Mesenchymal stem cell (in vitro differentiated cells and primary cell): ENCODE results near the gene TRAPPC2L.

Experiments
- DNase-seq: peaks from one replicate; pipeline ENCODE4 v3.0.0-alpha.2; 2013
- H2AFZ ChIP-seq: one replicate; pipeline ENCODE4 v1.6.1; 2013; ENCODE audit warnings: low read depth, mild to moderate bottlenecking, control low read depth, inconsistent platforms, low read length, moderate library complexity
- H2AK5ac ChIP-seq: 2 replicates; pipeline ENCODE4 v1.6.1; 2013; ENCODE audit warnings: low read length, moderate library complexity, mild to moderate bottlenecking, inconsistent platforms; ENCODE audit not compliant: severe bottlenecking
- H2BK120ac ChIP-seq: one replicate; pipeline ENCODE4 v1.6.1; 2013; ENCODE audit warnings: low read depth, mild to moderate bottlenecking, inconsistent platforms, low read length, moderate library complexity
- H2BK12ac ChIP-seq, 2 experiments: one replicate each; pipeline ENCODE4 v1.6.1; 2013; ENCODE audit warnings: inconsistent platforms in 2 of 2, low read length in 2 of 2, mild to moderate bottlenecking in 2 of 2, moderate library complexity in 2 of 2, control low read depth in 1 of 2
- H2BK15ac ChIP-seq: one replicate; pipeline ENCODE4 v1.6.1; 2013; ENCODE audit warnings: mild to moderate bottlenecking, low read depth, inconsistent platforms; ENCODE audit not compliant: poor library complexity, severe bottlenecking
- H2BK5ac ChIP-seq: 2 replicates; pipeline ENCODE4 v1.6.1; 2013; ENCODE audit warnings: low read depth, mild to moderate bottlenecking, low read length, control low read depth, inconsistent platforms; ENCODE audit not compliant: poor library complexity, severe bottlenecking
- H3K14ac ChIP-seq, 2 experiments: one replicate each; pipeline ENCODE4 v1.6.1; 2013; ENCODE audit warnings: inconsistent platforms in 2 of 2, low read length in 2 of 2, control low read depth in 1 of 2, mild to moderate bottlenecking in 1 of 2, moderate library complexity in 1 of 2
- H3K18ac ChIP-seq, 2 experiments: one replicate each; pipeline ENCODE4 v1.6.1; 2013; ENCODE audit warnings: inconsistent platforms in 2 of 2, low read length in 2 of 2, control low read depth in 1 of 2, low read depth in 1 of 2, mild to moderate bottlenecking in 1 of 2
- H3K23ac ChIP-seq, 2 experiments: one replicate each; pipeline ENCODE4 v1.6.1; 2013; ENCODE audit warnings: inconsistent platforms in 2 of 2, low read length in 2 of 2, mild to moderate bottlenecking in 2 of 2, moderate library complexity in 2 of 2, control low read depth in 1 of 2
- H3K27ac ChIP-seq: 2 replicates; pipeline ENCODE4 v1.5.1; 2013; ENCODE audit warnings: mild to moderate bottlenecking, moderate library complexity, low read length, control low read depth, inconsistent platforms; ENCODE audit not compliant: poor library complexity, severe bottlenecking
- H3K27me3 ChIP-seq, 2 experiments: 2 replicates each; pipeline versions ENCODE4 v1.6.1 to v1.7.0; 2013; ENCODE audit warnings: low read length in 2 of 2, mild to moderate bottlenecking in 2 of 2, moderate library complexity in 2 of 2, control low read depth in 1 of 2, inconsistent platforms in 1 of 2; ENCODE audit not compliant: control insufficient read depth in 1 of 2, insufficient read depth in 1 of 2
- H3K36me3 ChIP-seq, 2 experiments: 2 replicates each; pipeline versions ENCODE4 v1.6.1 to v1.7.0; 2013; ENCODE audit warnings: low read length in 2 of 2, control low read depth in 1 of 2, inconsistent platforms in 1 of 2, low read depth in 1 of 2, mild to moderate bottlenecking in 1 of 2; ENCODE audit not compliant: insufficient read depth in 2 of 2, control insufficient read depth in 1 of 2
- H3K4ac ChIP-seq, 2 experiments: one replicate each; pipeline ENCODE4 v1.6.1; 2013; ENCODE audit warnings: inconsistent platforms in 2 of 2, low read length in 2 of 2, mild to moderate bottlenecking in 2 of 2, moderate library complexity in 2 of 2, control low read depth in 1 of 2, low read depth in 1 of 2
- H3K4me1 ChIP-seq: 2 replicates; pipeline ENCODE4 v1.6.1; 2013; ENCODE audit warnings: low read depth, low read length, control low read depth; ENCODE audit not compliant: control insufficient read depth, insufficient read depth
- H3K4me2 ChIP-seq: 2 replicates; pipeline ENCODE4 v1.6.1; 2013; ENCODE audit warnings: low read length, mild to moderate bottlenecking, inconsistent platforms; ENCODE audit not compliant: poor library complexity, severe bottlenecking
- H3K4me3 ChIP-seq, 2 experiments: 2 replicates each; pipeline versions ENCODE4 v1.5.1 to v1.7.0; 2013; ENCODE audit warnings: low read length in 2 of 2, mild to moderate bottlenecking in 2 of 2, control low read depth in 1 of 2, low read depth in 1 of 2; ENCODE audit not compliant: insufficient read depth in 1 of 2
- H3K79me1 ChIP-seq: replicated peaks from 2 replicates; pipeline ENCODE4 v1.6.1; 2013; ENCODE audit warnings: mild to moderate bottlenecking, control low read depth, low read length, inconsistent platforms; ENCODE audit not compliant: poor library complexity, severe bottlenecking
- H3K9ac ChIP-seq: 2 replicates; pipeline ENCODE4 v1.7.0; 2013; ENCODE audit warnings: mild to moderate bottlenecking, low read length, moderate library complexity
- H3K9me3 ChIP-seq: 2 replicates; pipeline ENCODE4 v1.7.0; 2013; ENCODE audit warnings: mild to moderate bottlenecking, low read length; ENCODE audit not compliant: control insufficient read depth
- H4K8ac ChIP-seq: one replicate; pipeline ENCODE4 v1.6.1; 2013; ENCODE audit warnings: inconsistent platforms, mild to moderate bottlenecking, low read length, moderate library complexity
- H4K91ac ChIP-seq: one replicate; pipeline ENCODE4 v1.6.1; 2013; ENCODE audit warnings: mild to moderate bottlenecking, low read length, inconsistent platforms
- WGBS: methylation state at CpG from one replicate; pipeline ENCODE4 v1.1.7; 2013; ENCODE audit warnings: mixed read lengths; 5-methylcytosine and 5-hydroxymethylcytosine counted together

Gene TRAPPC2L

GRCh38 chr16:88896238-88897070 is 39.5 kb downstream of the TRAPPC2L start:
- H2BK120ac ChIP-seq: no peak overlapping the region
- no peaks in the 10 kb centered on the region for H3K36me3 ChIP-seq
- no peaks in the 10 kb centered on the region for H3K79me1 ChIP-seq
- peaks cover 17 to 29% of the 10 kb centered on the region in 2 experiments for H3K27me3 ChIP-seq
- no peak overlapping the region for H3K18ac ChIP-seq
- WGBS: 87% methylated on average over 57 of the region's 57 CpGs
- H3K4ac ChIP-seq: no peak overlapping the region
- H3K14ac ChIP-seq: no peak overlapping the region
- H3K9ac ChIP-seq: no peak overlapping the region
- H3K9me3 ChIP-seq: no peaks in the 10 kb centered on the region
- H2BK15ac ChIP-seq: peak overlapping the region; percentile 5
- no peak overlapping the region for H3K4me3 ChIP-seq
- H4K8ac ChIP-seq: no peak overlapping the region
- no peak overlapping the region for H2AK5ac ChIP-seq
- H2AFZ ChIP-seq: no peak overlapping the region
- no peak overlapping the region for H3K4me2 ChIP-seq
- no peak for DNase-seq
- H3K23ac ChIP-seq: no peak overlapping the region
- H3K4me1 ChIP-seq: no peaks in the 10 kb centered on the region
- H2BK5ac ChIP-seq: no peak overlapping the region
- H3K27ac ChIP-seq: no peak overlapping the region
- H2BK12ac ChIP-seq: no peak overlapping the region
- H4K91ac ChIP-seq: peak overlapping the region; percentile 41

GRCh38 chr16:88897696-88898425 is 40.9 kb downstream of the TRAPPC2L start:
- no peak overlapping the region for H3K14ac ChIP-seq
- no peaks in the 10 kb centered on the region for H3K4me1 ChIP-seq
- H3K9ac ChIP-seq: no peak overlapping the region
- no peak for DNase-seq
- no peak overlapping the region for H2BK15ac ChIP-seq
- H4K8ac ChIP-seq: no peak overlapping the region
- H3K79me1 ChIP-seq: no peaks in the 10 kb centered on the region
- H3K4me3 ChIP-seq: no peak overlapping the region
- H3K27me3 ChIP-seq: peaks cover 12 to 24% of the 10 kb centered on the region in 2 experiments
- no peak overlapping the region for H3K27ac ChIP-seq
- no peak overlapping the region for H2BK12ac ChIP-seq
- H3K9me3 ChIP-seq: no peaks in the 10 kb centered on the region
- no peak overlapping the region for H4K91ac ChIP-seq
- no peak overlapping the region for H3K18ac ChIP-seq
- no peak overlapping the region for H3K4me2 ChIP-seq
- no peak overlapping the region for H2AFZ ChIP-seq
- H2BK120ac ChIP-seq: no peak overlapping the region
- H2AK5ac ChIP-seq: no peak overlapping the region
- no peaks in the 10 kb centered on the region for H3K36me3 ChIP-seq
- H2BK5ac ChIP-seq: no peak overlapping the region
- H3K4ac ChIP-seq: no peak overlapping the region
- no peak overlapping the region for H3K23ac ChIP-seq
- 90% methylated on average over 33 of the region's 34 CpGs for WGBS

- Histone ChIP-seq H3K9me3 (no peaks in the 10 kb centered on the region), H3K4me1 (no peaks in the 10 kb centered on the region), H3K4ac (no peak overlapping the region), H3K9ac (no peak overlapping the region), H3K23ac (no peak overlapping the region), H3K4me2 (no peak overlapping the region), H3K27ac (no peak overlapping the region), H3K79me1 (no peaks in the 10 kb centered on the region), H3K4me3 (no peak overlapping the region), H2BK5ac (no peak overlapping the region), H3K27me3 (peaks cover 12 to 32% of the 10 kb centered on the region in 2 experiments), H4K8ac (no peak overlapping the region), H2AK5ac (no peak overlapping the region), H2BK12ac (no peak overlapping the region), H3K36me3 (no peaks in the 10 kb centered on the region), H2BK15ac (no peak overlapping the region), H4K91ac (no peak overlapping the region), H2AFZ (no peak overlapping the region), H3K18ac (no peak overlapping the region), H3K14ac (no peak overlapping the region), H2BK120ac (no peak overlapping the region)
- DNase-seq: no peak
- 88% methylated on average over 41 of the region's 41 CpGs for WGBS
These were observed 43.2 kb downstream of the TRAPPC2L start for GRCh38 chr16:88899901-88900661.

GRCh38 chr16:88900662-88901052 is 43.7 kb downstream of the TRAPPC2L start:
- no peak overlapping the region for H3K4ac ChIP-seq
- H3K27ac ChIP-seq: no peak overlapping the region
- no peak overlapping the region for H2BK120ac ChIP-seq
- H4K8ac ChIP-seq: no peak overlapping the region
- H2AK5ac ChIP-seq: no peak overlapping the region
- 89% methylated on average over 12 of the region's 12 CpGs for WGBS
- H2BK15ac ChIP-seq: no peak overlapping the region
- no peak overlapping the region for H4K91ac ChIP-seq
- H3K4me2 ChIP-seq: no peak overlapping the region
- no peaks in the 10 kb centered on the region for H3K36me3 ChIP-seq
- H3K23ac ChIP-seq: no peak overlapping the region
- H3K4me3 ChIP-seq: no peak overlapping the region
- no peak overlapping the region for H2BK12ac ChIP-seq
- H3K18ac ChIP-seq: no peak overlapping the region
- peaks cover under 1% of the 10 kb centered on the region for H3K4me1 ChIP-seq
- H3K27me3 ChIP-seq: peaks cover 12 to 32% of the 10 kb centered on the region in 2 experiments
- DNase-seq: no peak
- no peak overlapping the region for H2AFZ ChIP-seq
- no peak overlapping the region for H3K14ac ChIP-seq
- no peaks in the 10 kb centered on the region for H3K9me3 ChIP-seq
- no peak overlapping the region for H3K9ac ChIP-seq
- no peak overlapping the region for H2BK5ac ChIP-seq
- no peaks in the 10 kb centered on the region for H3K79me1 ChIP-seq
